Karpas-422 (cell line): ENCODE data around the gene BLNK. TPM values are rescaled to one million over a fixed set of nuclear protein-coding genes. Genes with fewer than 3 reads are reported as not detected.
"Not testable (repeated sequence)": the region's sequence is repeated elsewhere in the genome, so short reads cannot be mapped to it uniquely, and the experiment has no call there.

Source experiments
- DNase-seq: peaks from one replicate; pipeline ENCODE4 v3.0.0-alpha.2; 2015
- H2AFZ ChIP-seq: fragments of 200-600 bp; sonication (generic); 2 replicates; pipeline ENCODE4 v1.6.1; 2014; ENCODE audit warnings: antibody characterized with exemption, low read length, mixed read lengths
- H3K27ac ChIP-seq: fragments of 200-600 bp; sonication (generic); 2 replicates; pipeline ENCODE4 v1.5.1; 2014; ENCODE audit warnings: mild to moderate bottlenecking, low read length, moderate library complexity
- H3K27me3 ChIP-seq: fragments of 200-600 bp; sonication (generic); 2 replicates; pipeline ENCODE4 v1.6.1; 2014; ENCODE audit warnings: low read length, mixed read lengths
- H3K36me3 ChIP-seq: fragments of 200-600 bp; sonication (generic); 2 replicates; pipeline ENCODE4 v1.6.1; 2014; ENCODE audit warnings: low read length, mixed read lengths; ENCODE audit not compliant: insufficient read depth
- H3K4me1 ChIP-seq: fragments of 200-600 bp; sonication (generic); 2 replicates; pipeline ENCODE4 v1.6.1; 2014; ENCODE audit warnings: mild to moderate bottlenecking, low read length, mixed read lengths
- H3K4me2 ChIP-seq: fragments of 200-600 bp; sonication (generic); 2 replicates; pipeline ENCODE4 v1.6.1; 2014; ENCODE audit warnings: low read length, low read depth, mild to moderate bottlenecking; ENCODE audit not compliant: poor library complexity, severe bottlenecking
- H3K4me3 ChIP-seq: fragments of 200-600 bp; sonication (generic); 2 replicates; pipeline ENCODE4 v1.5.1; 2014; ENCODE audit warnings: mild to moderate bottlenecking, antibody characterized with exemption, low read length, mixed read lengths
- H3K79me2 ChIP-seq: fragments of 200-600 bp; sonication (generic); 2 replicates; pipeline ENCODE4 v1.6.1; 2014; ENCODE audit warnings: mild to moderate bottlenecking, low read length, mixed read lengths
- H3K9ac ChIP-seq: fragments of 200-600 bp; sonication (generic); 2 replicates; pipeline ENCODE4 v1.6.0; 2014; ENCODE audit warnings: low read length
- H3K9me2 ChIP-seq: fragments of 200-600 bp; sonication (generic), shearing (Covaris generic); replicated peaks from 2 replicates; pipeline ENCODE4 v1.6.0; 2014; ENCODE audit warnings: mild to moderate bottlenecking, low read length, moderate library complexity; ENCODE audit not compliant: insufficient read depth
- H3K9me3 ChIP-seq: fragments of 300-700, 200-600 bp; sonication (generic); 2 replicates; pipeline ENCODE4 v1.6.1; 2014; ENCODE audit warnings: low read length, mixed read lengths
- H4K20me1 ChIP-seq: fragments of 200-600 bp; sonication (generic); 2 replicates; pipeline ENCODE4 v1.6.1; 2014; ENCODE audit warnings: mild to moderate bottlenecking, antibody characterized with exemption, low read length, low read depth; ENCODE audit not compliant: insufficient read depth
- total RNA-seq: library from RNA; depleted of rRNA; stranded (reverse); fragments of >200 nt; shearing (Covaris generic); gene quantifications from 2 replicates; pipeline ENCODE4 v1.2.3, GENCODE V29; 2014; ENCODE audit warnings: low replicate concordance

BLNK gene
- total RNA-seq, 1 experiment from 2014 or later = 99.1 TPM

DNA sequence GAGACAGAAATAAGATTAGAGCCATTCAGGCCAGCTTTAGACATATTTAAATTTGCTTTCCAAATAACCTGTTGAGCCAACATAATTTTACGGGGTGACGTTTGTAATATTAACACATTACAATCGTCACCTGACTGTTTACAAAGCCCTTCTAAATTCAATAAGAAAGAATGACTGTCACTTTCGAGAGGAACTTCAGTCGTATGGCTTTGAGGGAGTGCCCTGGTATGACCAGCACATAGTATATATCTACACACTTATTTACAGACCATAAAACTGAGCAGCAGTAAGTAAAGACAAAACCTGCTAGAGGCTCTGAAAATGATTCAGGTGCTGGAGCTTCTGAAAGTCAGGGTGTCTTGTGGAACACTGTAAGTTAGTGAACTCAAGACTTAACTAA, 62.4 kb downstream of the BLNK start:
- Histone ChIP-seq H3K4me1 (no peaks in the 10 kb centered on the region), H3K27ac (no peak overlapping the region), H3K4me3 (no peak overlapping the region), H3K9ac (no peak overlapping the region), H3K9me3 (no peaks in the 10 kb centered on the region), H4K20me1 (no peaks in the 10 kb centered on the region), H3K4me2 (no peak overlapping the region), H3K36me3 (peaks cover 22% of the 10 kb centered on the region; the same call in 1 of the 2 replicates), H3K79me2 (no peaks in the 10 kb centered on the region), H2AFZ (no peak overlapping the region), H3K9me2 (no peaks in the 10 kb centered on the region), H3K27me3 (no peaks in the 10 kb centered on the region)
- no peak for DNase-seq

DNA sequence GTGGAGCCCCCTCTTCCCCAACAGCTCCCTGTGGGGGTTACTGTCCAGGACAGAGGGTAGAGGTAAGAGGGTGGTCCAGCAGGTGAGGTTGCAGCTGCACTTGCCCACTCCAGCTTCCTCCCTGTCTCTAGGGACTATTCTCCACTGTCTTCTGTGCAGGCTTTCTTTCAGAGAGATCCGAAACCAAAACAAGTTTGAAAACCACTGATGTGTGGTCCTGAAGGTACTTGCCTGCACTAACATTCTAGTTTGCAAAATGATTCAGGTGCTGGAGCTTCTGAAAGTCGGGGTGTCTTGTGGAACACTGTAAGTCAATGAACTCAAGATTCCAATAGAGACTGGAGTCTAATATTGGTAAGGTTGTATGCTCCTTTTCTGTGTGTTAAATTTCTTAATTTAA, 63.1 kb downstream of the BLNK start:
- Histone ChIP-seq H3K9me3 (no peaks in the 10 kb centered on the region), H3K36me3 (peaks cover 22% of the 10 kb centered on the region; the same call in 1 of the 2 replicates), H2AFZ (no peak overlapping the region)

GRCh38 chr10:96205580-96205979, 65.8 kb downstream of the BLNK start:
- Histone ChIP-seq H3K9ac (no peak overlapping the region), H3K79me2 (no peaks in the 10 kb centered on the region), H3K27me3 (no peaks in the 10 kb centered on the region), H3K9me3 (no peaks in the 10 kb centered on the region), H3K4me1 (no peaks in the 10 kb centered on the region), H3K4me2 (no peak overlapping the region), H3K9me2 (no peaks in the 10 kb centered on the region), H3K27ac (no peak overlapping the region), H2AFZ (no peak overlapping the region), H3K4me3 (no peak overlapping the region), H4K20me1 (no peaks in the 10 kb centered on the region), H3K36me3 (peaks cover 38% of the 10 kb centered on the region)
- DNase-seq = no peak

More for the DNA sequence above, 63.1 kb downstream of the BLNK start:
- no peak for DNase-seq
- H3K27ac ChIP-seq = no peak overlapping the region
- no peak overlapping the region for H3K9ac ChIP-seq
- H3K27me3 ChIP-seq = no peaks in the 10 kb centered on the region
- H3K4me3 ChIP-seq = no peak overlapping the region
- H3K9me2 ChIP-seq = no peaks in the 10 kb centered on the region
- H3K4me1 ChIP-seq = no peaks in the 10 kb centered on the region
- H4K20me1 ChIP-seq = no peaks in the 10 kb centered on the region
- no peaks in the 10 kb centered on the region for H3K79me2 ChIP-seq
- H3K4me2 ChIP-seq = no peak overlapping the region

DNA sequence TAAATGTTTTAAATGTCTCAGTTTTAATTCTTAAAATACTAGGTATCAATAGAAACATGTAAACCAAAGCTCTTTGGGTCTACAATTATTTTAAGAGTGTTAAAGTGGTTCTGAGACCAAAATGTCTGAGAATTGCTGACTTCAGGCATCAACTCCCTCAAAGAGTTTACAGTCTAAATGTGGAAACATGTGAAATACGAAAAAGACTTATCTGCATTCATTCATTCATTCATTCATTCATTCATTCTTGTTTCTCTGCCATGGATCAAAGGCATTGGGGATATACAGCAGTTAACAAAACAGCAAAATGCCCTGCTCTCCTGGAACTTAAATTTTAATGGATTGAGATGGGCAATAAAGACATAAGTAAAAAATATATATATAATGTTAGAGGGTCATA, 69.8 kb downstream of the BLNK start:
- H3K79me2 ChIP-seq = no peaks in the 10 kb centered on the region
- H3K9me3 ChIP-seq = no peaks in the 10 kb centered on the region
- no peak overlapping the region for H3K27ac ChIP-seq
- no peak overlapping the region for H2AFZ ChIP-seq
- DNase-seq = no peak
- H3K4me2 ChIP-seq = no peak overlapping the region
- H3K9ac ChIP-seq = no peak overlapping the region
- H4K20me1 ChIP-seq = no peaks in the 10 kb centered on the region
- H3K4me3 ChIP-seq = no peak overlapping the region
- H3K36me3 ChIP-seq = peaks cover 49% of the 10 kb centered on the region
- H3K9me2 ChIP-seq = no peaks in the 10 kb centered on the region
- H3K27me3 ChIP-seq = no peaks in the 10 kb centered on the region
- no peaks in the 10 kb centered on the region for H3K4me1 ChIP-seq

DNA sequence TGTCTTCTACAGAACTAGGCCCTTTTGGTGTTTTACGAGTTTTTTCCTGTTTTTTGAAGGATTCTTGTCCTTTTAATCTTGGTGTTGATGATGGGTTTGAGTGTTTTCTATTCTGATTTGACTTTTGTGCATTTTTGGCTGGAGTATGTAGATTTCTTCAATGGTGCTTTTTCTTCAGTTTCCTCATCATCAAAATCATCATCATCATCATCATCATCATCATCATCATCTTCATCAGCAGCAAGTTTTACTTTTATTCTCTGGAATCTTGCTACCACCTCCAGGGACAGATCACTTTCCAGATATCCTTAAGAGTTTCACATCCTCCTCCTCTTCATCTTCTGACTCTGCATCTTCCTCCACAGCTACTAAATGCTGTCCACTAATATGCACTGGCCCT, 81.9 kb downstream of the BLNK start:
- not testable (repeated sequence) for H4K20me1 ChIP-seq, H3K27me3 ChIP-seq, H3K4me1 ChIP-seq

DNA sequence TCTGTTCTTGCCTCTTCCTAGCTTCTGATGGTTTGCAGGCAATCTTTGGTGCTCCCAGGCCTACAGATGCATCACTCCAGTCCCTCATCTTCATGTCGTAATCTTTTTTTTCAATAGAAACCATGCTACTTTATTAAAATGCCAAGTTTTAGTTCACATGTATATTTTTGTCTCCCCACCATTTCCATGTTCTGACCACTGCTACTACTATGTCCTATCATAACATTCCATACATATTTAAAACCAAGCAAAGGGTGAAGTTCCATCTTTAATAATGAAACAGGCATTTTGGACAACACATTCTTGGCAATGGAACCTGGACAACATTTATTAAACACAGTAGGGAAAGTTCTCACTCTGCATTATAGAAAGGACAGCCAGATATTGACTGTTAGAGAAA, 82.5 kb downstream of the BLNK start:
- no peak overlapping the region for H3K27ac ChIP-seq
- no peak overlapping the region for H3K4me2 ChIP-seq
- H3K27me3 ChIP-seq = no peaks in the 10 kb centered on the region
- H3K4me1 ChIP-seq = no peaks in the 10 kb centered on the region
- H2AFZ ChIP-seq = no peak overlapping the region
- no peak overlapping the region for H3K4me3 ChIP-seq
- H3K9me3 ChIP-seq = no peaks in the 10 kb centered on the region
- no peaks in the 10 kb centered on the region for H3K9me2 ChIP-seq
- H3K79me2 ChIP-seq = no peaks in the 10 kb centered on the region
- H3K9ac ChIP-seq = no peak overlapping the region
- DNase-seq = no peak
- peaks cover 28% of the 10 kb centered on the region for H3K36me3 ChIP-seq
- H4K20me1 ChIP-seq = no peaks in the 10 kb centered on the region

More for the DNA sequence above, 81.9 kb downstream of the BLNK start:
- not testable (repeated sequence) for H3K9me2 ChIP-seq, H3K27ac ChIP-seq, H3K9ac ChIP-seq, H2AFZ ChIP-seq, DNase-seq, H3K4me2 ChIP-seq, H3K79me2 ChIP-seq, H3K9me3 ChIP-seq, H3K4me3 ChIP-seq
- peaks cover 34% of the 10 kb centered on the region for H3K36me3 ChIP-seq

DNA sequence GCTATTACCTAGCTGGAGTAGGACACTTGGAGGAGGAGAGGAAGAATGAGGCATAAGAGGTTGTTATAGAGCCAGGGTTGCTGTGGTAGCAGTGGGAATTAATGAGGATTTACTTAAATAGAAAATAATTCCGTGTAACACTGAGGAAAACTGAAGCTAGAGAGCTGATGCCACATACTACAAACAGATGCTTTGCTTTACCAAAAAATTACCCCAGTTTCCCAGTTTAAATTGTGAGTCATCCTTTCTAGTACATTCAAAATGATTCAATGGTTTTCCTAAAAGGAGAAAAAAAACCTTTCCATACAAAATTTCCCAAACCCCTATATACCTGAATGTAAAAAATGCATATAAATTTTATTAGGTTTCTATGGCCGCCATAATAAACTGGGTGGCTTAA, 82.9 kb downstream of the BLNK start:
- Histone ChIP-seq H3K9me2 (no peaks in the 10 kb centered on the region), H4K20me1 (no peaks in the 10 kb centered on the region), H3K4me1 (no peaks in the 10 kb centered on the region), H2AFZ (no peak overlapping the region), H3K4me3 (no peak overlapping the region), H3K79me2 (no peaks in the 10 kb centered on the region), H3K4me2 (no peak overlapping the region), H3K9me3 (no peaks in the 10 kb centered on the region), H3K9ac (no peak overlapping the region), H3K27me3 (no peaks in the 10 kb centered on the region), H3K27ac (no peak overlapping the region), H3K36me3 (peaks cover 23% of the 10 kb centered on the region)
- DNase-seq = no peak

GRCh38 chr10:96176985-96177384, 94.4 kb downstream of the BLNK start:
- no peaks in the 10 kb centered on the region for H3K27me3 ChIP-seq

GRCh38 chr10:96172666-96173065, 98.7 kb downstream of the BLNK start:
- no peak overlapping the region for H3K27ac ChIP-seq
- no peak for DNase-seq
- no peaks in the 10 kb centered on the region for H3K36me3 ChIP-seq
- H3K9ac ChIP-seq = no peak overlapping the region
- H4K20me1 ChIP-seq = no peaks in the 10 kb centered on the region
- no peak overlapping the region for H2AFZ ChIP-seq
- no peak overlapping the region for H3K4me3 ChIP-seq
- no peaks in the 10 kb centered on the region for H3K79me2 ChIP-seq
- no peak overlapping the region for H3K4me2 ChIP-seq
- H3K27me3 ChIP-seq = no peaks in the 10 kb centered on the region
- H3K9me3 ChIP-seq = no peaks in the 10 kb centered on the region
- H3K4me1 ChIP-seq = no peaks in the 10 kb centered on the region
- H3K9me2 ChIP-seq = no peaks in the 10 kb centered on the region

More at GRCh38 chr10:96176985-96177384, 94.4 kb downstream of the BLNK start:
- Histone ChIP-seq H3K9me3 (no peaks in the 10 kb centered on the region), H4K20me1 (no peaks in the 10 kb centered on the region), H3K4me1 (no peaks in the 10 kb centered on the region), H2AFZ (no peak overlapping the region), H3K9me2 (no peaks in the 10 kb centered on the region), H3K36me3 (no peaks in the 10 kb centered on the region), H3K79me2 (no peaks in the 10 kb centered on the region), H3K4me3 (no peak overlapping the region), H3K27ac (no peak overlapping the region), H3K4me2 (no peak overlapping the region), H3K9ac (no peak overlapping the region)
- no peak for DNase-seq
